Measurements from ENCODE around the gene TSPAN4. TPM values are rescaled to one million over a fixed set of nuclear protein-coding genes. Genes with fewer than 3 reads are reported as not detected.

Gene TSPAN4
- total RNA-seq, 1 donor from 2014 or later: 56.7 TPM

DNA sequence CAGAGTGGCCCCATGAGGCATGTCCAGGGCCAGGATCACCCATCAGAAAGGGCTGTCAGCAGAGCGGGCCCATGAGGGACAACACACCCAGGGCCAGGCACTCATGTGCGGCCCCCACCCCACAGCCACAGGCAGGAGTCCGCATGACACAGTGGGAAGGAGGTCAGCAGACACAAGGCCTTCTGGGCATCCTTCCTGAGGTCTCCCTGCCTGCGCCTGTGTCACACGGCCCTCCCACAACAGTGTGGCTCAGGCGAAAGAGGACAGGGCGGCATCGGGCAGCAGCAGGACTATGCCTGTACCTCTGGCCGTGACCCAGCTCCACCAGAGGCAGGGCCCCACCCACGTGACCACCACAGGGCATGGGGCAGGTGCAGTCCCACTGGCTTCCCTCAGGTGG lies 40.9 kb downstream of the TSPAN4 start:
- DNase-seq (ENCODE audit: low read depth): no peak

DNA sequence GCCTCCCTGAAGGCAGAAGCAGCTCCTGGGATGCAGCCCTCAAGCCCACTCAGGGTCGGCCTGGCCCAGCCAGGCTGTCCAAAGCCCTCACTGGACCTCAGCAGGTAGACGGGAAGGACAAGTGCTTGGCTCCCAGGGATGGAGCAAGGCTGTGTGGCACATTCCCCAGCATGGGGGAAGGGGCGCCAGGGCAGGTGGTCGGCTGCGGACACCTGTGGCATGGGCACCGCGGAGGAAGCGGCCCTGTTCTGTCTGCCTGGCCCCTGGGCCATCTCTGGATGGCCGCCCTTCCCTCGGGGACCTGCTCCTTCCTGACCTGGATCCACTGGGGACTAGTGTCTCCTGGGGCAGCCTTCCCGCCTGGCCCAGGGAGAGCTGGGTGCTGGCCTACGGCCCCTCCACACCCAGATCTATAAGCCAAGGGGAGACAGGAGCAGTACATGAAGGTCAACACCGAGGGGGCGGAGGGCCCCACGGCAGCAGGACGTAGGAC lies 42.0 kb downstream of the TSPAN4 start:
- DNase-seq (ENCODE audit: low read depth): no peak

DNA sequence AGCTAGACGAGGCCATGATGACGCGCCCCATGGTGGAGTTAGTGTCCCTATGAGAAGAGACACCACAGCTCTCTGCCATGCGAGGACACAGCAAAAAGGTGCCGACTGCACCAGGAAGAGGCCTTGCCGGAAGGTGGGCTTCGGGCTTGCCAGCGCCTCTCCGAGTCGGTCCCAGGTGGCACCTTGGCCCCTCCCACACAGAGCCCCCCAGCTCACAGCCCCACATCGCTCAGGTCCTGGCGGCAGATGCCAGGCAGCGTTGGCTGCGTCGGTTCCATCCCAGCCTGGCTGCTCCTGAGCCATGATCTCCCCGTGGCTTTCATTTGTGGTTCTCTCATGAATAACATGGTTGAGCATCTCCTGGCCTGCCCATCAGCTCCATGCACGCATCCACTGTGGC lies 43.9 kb downstream of the TSPAN4 start:
- DNase-seq (ENCODE audit: low read depth): no peak

DNA sequence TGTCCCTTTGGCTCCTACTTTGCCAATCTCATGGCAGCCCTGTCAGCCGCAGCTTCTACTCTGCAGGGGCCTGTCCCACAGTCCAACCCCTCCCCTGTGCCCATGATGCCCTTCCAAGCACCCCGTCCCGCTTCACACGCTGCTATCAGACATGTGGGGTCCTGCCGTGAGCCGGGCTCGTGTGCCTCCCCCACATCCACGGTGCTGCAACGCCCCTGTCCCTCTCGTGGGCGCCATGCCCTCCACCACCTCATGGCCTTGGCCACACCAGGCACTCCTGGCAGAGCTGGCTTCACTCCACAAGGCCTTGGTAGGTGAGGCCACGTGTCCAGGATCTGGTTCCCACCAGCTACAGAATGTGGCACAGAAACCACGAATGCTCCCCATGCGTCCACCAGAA lies 44.9 kb downstream of the TSPAN4 start:
- no peak for DNase-seq (ENCODE audit: low read depth)

DNA sequence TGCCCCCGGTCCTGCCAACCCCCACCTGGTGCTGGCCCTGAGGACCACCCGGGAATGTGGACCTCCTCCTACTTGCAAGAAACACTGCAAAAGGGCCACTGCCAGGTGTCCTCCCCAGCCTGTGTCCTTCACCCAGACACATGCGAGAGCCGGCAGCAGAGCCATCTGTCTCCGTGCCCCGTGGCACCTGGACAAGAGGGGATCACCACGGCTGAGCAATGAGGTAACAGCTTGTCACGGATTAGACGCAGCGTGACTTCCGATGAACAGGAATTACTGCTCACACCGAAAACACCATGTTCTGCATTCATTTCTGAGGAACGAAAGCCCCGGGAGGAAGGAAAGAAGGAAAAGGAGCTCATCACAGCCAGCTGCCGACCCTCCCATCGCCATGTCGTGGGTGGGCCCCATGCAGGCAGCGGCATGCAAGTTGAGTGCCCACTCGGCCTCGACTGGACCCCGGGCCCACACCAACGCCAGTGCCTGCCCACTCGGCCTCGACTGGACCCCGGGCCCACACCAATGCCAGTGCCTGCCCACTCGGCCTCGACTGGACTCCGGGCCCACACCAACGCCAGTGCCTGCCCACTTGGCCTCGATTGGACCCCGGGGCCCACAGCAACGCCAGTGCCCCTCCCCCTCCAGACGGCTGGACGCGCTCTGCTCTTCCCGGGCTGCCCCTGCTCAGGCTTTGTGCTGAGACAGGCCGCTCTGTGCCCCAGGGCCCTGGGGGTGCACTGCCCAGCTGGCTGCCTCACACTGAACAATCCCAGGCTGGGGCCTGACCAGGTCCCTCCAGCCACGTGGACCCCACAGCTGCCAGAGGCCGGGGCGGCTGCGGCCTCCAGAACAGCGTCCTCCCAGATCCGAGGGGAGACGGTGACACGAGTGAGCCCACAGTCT lies 45.9 kb downstream of the TSPAN4 start:
- DNase-seq (ENCODE audit: low read depth): no peak

DNA sequence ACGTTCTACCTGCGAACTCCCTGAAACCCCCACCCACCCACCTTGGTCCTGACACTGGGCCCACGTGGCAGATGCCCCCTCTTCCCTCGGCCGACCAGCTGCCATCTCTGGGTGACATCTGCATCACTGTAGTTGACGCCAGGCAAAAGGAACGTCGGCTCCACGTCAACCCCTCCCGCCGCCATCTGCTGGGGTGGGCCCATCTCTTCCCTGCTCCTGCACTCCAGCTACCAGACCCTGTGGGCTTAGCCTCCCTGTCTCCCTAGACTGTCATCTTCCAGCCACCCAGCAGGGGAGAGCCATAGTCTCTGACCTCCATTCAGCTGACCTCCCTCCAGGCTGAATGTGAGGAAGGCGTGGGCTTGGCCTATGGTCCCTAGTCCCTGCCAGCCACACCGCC lies 46.6 kb downstream of the TSPAN4 start:
- no peak for DNase-seq (ENCODE audit: low read depth)

DNA sequence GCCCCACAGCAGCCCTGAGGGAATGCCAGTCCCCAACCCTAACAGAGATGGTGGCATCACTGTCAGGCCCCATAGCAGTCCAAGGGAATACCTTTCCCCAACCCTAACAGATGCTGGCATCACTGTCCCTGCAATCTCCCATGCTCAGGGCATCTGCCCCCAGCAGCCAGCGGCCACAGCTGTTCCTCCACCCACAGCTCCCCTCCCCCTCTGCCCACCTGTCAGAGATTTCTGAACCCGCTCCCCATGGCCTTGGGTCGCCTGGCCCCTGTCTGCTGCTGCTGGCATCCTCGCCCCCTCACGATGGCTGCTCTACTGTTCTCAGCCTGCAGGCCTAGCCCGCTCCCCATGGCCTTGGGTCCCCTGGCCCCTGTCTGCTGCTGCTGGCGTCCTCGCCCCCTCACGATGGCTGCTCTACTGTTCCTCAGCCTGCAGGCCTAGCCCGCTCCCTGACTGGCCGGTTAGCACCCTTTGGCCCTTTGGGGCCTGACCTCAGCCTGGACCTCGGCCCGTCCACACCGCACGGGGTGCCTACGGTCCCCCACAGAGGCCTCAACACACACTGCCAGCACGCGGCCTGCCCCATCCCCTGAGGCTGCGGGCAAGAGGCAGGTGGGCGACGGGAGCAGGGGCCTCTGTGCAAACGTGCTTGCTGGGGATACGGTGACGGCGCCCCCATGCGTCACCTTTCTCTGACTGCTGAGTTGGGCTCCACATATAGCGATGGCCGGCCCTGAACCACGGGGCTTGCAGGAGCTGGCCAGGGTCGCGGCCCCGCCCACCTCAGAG lies 47.2 kb downstream of the TSPAN4 start:
- no peak for DNase-seq (ENCODE audit: low read depth)

DNA sequence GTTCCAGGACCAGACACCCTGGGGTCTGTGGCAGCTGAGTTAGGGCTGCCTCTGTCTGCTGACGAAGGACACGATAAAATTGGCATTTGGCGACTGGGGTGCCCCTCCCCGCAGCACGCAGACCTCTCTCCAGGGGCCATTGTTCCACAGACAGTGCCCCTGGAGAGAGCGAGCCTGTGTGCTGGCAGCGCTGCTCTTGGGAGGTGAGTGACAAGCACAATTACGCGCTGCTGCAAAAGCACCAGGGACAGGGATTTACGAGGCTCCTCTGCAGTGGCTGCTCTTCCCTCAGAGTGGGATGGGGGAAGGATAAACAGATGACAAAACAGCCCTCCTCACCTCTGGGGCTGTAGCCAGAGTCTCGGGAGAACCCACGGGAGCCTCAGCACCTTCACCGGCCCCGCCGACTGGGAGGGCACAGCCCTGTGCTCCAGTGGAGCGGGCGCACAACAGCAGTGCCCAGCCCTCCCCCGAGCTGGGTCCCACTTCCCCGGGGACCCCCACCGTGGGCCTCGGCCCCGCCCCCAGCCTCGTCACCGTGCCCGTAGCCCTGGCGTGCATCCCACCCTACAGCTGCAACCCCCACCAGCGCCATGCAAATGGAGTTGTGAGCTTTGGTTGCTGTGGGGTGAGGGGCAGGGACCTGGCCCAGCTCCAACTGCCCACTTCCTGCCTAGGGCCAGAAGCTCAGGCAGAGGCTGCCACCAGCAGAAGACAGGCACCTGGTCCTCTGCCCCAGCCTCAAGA lies 48.3 kb downstream of the TSPAN4 start:
- DNase-seq (ENCODE audit: low read depth): no peak

DNA sequence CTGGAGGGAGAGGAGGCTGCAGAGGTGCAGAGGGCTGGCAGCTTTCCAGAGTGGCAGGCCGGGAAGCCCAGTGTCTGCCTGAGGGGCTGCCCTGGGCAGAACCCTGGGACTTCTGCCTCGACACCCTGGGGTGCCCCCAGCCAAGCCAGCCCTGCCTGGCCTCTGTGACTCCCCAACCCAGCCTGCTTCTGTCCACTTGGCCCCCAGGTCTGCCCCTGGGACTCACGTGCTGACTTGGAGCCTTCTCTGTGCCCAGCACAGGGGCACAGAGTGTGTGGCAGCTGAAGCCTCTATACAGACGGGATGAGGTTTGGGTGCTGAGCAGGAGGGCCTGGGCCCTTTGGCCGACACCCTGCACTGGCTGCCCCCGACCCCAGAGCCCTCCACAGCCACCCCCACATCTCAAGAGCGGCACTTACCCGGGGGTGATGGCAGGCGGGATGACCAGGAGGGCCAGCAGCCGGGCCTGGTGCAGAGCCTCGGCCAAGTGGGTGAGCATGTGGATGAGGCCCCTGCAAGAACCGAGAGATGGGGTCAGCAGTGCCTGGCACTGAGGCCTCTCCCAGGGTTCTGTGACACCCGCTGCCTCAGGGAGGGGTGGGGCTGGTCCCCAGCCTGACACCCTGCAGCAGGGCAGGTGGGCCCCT lies 50.5 kb downstream of the TSPAN4 start:
- DNase-seq (ENCODE audit: low read depth): no peak

DNA sequence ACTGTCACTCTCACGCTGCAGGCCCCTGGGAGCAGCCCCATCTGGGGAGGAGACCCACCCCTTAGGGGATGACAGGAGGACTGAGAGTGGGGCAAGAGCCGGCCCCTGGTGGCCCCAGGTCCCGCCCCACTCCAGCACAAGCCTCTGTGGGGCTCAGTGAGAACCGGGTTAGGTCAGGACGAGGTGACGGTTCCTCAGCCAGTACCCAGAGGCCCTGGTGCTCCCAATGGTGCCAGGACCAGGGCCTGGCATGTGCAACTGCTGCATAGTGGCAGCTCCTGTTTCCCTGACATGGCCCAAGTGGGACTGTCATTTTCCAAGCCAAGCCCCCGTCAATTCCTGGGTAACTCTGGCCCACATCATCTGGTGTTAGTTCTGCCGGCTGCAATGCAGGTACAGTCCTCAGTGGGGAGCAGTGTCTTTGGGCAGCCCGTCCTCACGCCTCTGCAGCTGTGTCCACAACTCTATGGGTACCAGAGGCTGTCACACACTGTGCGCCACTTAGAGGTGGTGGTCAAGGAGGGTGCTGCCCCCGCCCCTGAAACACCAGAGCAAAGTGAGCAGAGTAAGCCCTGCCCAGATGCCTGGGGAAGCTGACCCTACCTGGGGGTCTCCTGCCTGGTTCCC lies 52.0 kb downstream of the TSPAN4 start:
- DNase-seq (ENCODE audit: low read depth): no peak

DNA sequence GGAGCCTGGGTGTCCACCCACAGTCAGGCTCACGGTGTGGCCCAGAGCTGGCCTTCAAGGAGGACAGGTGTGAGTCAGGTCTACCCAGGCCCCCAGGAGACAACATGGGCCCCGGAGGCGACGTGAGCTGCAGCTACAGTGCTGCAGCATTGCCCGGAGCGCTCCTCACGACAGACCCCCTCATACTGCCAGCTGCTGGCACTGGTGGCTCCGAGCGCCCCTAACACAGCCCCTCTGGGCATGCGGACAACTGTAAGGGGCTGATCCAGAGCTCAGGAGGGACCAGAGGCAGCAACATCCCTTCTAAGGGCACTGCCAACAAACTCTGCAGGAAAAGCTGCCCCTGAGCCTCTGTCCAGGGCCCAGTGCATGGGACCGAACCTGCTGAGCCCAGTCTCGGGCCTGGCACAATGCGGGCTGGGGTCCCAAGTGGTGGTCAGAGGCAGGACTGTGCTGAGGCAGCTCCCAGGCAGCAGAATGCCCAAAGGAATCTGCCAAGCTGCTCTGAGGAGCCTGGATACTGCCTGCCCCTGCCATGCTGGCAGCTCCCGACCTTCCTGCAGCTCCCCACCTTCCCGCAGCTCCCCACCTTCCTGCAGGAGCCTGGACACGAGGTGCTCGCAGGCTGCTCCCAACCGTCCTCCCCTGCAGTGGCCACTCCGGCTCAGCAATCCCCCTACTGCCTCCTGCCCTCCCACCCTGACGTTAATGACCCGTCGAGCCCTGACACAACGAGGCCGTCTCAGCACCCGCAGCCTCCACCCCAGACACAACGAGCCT lies 52.9 kb downstream of the TSPAN4 start:
- no peak for DNase-seq (ENCODE audit: low read depth)

DNA sequence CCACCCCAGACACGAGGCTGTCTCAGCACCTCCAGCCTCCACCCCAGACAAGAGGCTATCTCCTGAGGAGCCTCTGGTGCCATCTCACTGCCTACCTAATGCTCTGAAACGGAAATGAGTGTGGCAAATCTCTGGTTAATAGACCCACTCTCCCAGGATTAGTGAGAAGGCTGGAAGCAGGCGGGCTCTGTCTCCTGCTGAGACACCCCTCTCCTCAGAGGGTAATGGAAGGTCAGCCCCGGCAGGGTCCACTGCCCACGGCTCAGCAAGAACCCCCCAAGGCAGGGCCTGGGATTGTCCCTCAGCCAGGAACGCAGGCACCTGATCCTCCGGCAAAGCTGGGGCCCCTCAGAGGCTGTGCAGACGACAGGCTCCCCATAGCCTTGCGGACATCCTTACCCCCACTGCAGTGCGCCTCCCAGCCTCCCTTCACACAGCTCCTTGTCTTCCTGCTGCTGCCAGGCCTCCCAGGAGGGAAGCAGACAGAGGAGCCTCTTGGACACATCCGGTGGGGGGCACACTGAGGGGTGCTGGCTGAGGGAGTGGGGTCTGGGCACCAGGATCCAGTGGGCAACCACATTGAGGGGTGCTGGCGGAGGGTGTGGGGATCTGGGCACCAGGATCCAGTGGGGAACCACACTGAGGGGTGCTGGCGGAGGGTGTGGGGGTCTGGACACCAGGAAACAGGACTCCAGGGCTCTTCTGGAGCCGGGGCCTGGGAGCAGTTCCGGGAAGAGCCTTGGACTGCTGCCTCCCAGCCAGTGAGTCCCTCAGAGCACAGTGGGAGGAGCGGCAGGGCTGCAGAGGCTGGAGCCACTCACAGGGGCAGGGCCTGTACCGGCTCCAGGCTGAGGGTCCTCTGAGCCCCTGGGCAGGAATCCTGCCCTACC lies 54.8 kb downstream of the TSPAN4 start:
- DNase-seq (ENCODE audit: low read depth): no peak

DNA sequence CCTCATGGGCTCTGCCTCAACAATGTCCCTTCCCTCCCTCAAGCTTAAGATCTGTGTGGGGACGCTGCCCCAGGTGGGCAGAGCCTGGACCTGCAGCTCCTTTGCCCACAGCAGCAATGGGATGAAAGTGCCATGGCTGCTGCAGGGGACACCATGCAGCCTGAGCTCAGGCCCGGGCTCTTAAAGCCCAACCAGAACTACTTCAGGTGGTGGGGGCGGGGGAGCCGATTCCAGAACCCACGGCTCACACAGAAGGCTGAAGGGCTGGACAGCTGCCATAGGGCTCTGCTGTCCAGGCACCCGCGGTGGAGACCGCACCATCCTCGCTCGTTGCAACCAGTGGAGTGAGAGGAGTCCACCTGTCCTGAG lies 55.5 kb downstream of the TSPAN4 start:
- no peak for DNase-seq (ENCODE audit: low read depth)

DNA sequence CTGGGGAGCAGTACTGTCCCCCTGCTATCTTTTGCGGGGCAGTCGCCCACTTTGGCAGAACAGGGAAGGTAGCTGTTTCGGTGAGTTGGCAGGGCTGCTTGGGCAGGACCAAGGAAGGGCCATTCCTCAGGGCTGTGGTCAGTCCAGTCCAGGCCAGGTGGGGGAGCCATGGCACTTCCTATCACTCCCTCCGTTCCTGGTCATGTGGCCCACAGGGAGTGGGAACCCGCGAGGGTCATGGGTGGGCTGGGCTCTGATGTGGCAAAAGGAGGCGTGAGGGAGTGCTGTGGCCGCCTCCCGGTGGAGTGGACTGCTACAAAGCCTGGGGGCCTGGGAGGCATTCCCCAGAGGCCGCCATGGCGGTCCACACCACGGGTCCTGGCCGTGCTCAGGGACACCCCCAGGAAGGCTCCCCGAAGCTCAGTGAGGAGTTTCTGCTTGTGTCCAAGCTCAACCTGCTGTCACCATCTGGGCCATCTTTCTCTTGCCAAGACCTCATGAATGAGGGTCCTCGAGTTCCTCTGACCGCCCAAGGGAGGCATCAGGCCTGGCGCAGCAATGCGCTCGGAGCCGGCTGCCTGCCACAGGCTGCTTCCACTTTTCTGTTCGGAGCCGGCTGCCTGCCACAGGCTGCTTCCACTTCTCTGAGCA lies 56.0 kb downstream of the TSPAN4 start:
- DNase-seq (ENCODE audit: low read depth): no peak

DNA sequence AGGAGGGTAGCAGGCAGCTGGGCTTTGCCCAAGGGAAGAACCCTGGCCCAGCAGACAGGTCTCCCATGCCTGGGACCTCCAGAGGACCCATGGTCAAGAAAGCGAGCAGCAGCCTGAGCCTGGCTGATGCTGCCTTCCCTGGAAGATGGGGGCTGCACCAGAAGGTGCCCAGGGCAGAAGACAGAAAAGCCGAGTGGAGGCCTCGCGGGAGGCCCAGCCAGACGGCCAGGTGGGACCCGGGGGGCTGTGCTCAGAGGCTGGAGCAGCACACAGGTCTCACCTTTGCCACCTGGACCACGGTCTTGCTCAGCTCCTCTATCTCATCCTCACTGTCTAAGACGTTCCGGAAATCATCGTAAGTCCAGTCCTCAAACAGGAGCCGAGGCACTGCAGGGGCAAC lies 57.1 kb downstream of the TSPAN4 start:
- no peak for DNase-seq (ENCODE audit: low read depth)

DNA sequence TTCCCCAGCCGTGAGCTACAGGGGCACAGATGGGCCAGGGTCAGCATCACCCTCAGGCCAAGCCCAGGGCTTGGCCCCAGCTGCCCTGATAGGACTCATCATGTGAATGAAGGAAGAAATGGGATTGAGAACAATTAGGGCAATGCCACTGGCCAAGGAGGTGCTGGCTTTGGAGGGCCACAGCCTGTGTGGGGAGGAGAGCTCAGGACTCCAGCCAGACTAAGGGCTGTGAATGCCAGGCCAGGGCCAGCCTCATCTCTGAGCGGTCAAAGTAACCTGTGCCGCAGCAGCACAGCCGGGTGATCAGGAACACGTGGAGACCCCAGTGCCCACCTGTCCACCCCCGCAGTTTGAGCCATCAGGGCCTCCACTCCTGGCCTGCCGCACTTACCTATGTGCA lies 57.9 kb downstream of the TSPAN4 start:
- DNase-seq (ENCODE audit: low read depth): no peak

DNA sequence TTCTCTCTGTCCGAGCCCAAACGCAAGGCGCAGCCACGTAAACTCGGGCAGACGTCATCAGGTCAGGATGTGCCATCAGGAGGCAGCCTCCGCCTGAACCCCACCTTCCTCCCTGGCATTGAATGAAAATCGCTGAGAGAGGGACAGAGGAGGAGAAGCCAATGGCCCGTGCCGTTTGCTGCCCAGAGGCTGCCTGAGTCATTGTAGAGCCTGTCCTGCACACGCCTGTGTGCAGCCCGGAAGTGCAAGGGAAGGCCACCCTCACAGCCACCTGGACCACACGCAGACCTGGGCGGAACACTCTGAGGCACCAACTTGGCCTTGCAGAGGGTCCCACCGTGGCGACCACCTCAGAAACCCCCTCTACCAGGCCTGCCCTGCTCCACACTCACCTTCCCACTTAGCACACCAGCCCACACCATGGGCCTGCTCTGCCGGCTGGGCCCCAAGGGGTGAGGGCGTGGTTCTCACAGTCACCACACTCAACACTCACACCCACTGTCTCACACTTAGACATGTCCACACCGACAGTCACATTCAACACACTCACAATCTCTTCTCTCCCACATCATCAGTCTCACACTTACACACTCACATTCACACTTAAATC lies 58.9 kb downstream of the TSPAN4 start:
- DNase-seq (ENCODE audit: low read depth): no peak

DNA sequence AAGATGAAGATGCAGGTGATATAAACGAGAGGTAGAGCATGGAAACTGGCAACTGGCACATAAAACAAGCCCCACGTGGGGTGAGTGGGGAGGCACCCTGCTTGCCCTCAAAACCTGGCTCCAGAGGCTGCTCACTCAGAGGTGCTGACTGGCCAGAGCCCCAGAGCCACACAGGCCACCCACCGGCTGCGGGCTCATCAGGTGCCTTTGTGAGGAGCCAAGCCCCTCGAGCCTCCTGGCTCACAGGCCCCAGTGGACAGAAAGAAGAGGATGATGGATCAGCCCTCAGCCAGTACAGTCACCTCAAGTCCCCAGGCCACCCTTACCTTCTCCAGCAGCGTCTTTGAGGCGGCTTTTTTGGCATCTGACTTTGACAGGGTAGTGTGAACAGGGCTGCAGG lies 61.7 kb downstream of the TSPAN4 start:
- no peak for DNase-seq (ENCODE audit: low read depth)
